ENCODE data around the gene ARHGAP26.

DNA sequence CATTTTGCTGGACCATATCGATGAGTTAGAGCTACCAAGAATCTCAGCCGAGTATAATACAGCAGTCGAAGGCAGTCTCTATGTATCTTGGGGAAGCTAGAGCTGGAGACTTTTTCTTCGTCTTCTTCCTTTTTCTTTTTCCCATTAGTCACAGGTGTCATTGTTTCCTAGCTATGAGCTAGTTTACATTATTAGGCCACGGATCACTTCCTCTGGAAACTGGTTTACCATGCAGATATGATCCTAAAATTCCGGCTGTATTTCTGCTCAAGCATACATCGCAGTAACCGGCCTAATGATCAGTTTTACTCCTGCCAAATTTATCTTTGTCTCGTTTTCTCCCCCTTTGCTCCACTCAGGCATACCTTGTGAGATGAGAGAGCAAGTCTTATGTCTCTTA lies 312.8 kb downstream of the ARHGAP26 start:
- TF ChIP-seq POLR2A (IDR thresholded peaks at IDR 0.05), result no peak
- TF ChIP-seq, protein P1, sequence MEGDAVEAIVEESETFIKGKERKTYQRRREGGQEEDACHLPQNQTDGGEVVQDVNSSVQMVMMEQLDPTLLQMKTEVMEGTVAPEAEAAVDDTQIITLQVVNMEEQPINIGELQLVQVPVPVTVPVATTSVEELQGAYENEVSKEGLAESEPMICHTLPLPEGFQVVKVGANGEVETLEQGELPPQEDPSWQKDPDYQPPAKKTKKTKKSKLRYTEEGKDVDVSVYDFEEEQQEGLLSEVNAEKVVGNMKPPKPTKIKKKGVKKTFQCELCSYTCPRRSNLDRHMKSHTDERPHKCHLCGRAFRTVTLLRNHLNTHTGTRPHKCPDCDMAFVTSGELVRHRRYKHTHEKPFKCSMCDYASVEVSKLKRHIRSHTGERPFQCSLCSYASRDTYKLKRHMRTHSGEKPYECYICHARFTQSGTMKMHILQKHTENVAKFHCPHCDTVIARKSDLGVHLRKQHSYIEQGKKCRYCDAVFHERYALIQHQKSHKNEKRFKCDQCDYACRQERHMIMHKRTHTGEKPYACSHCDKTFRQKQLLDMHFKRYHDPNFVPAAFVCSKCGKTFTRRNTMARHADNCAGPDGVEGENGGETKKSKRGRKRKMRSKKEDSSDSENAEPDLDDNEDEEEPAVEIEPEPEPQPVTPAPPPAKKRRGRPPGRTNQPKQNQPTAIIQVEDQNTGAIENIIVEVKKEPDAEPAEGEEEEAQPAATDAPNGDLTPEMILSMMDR (IDR thresholded peaks at IDR 0.05), result no peak

Data from lower leg skin (tissue), 3 donors.